T-helper 1 cell treated with Interleukin-12 subunit alpha and Interleukin-12 subunit beta and Interleukin-4 antibody, amounts not matched to agents 30 μg/mL and 1 μg/mL, for 36 hours (primary cell): Measurements from ENCODE around the gene TTLL3.

Experiments used
- H3K27ac Mint-ChIP-seq: one replicate; pipeline ENCODE4 v1.8.0; 2021; ENCODE audit warnings: mild to moderate bottlenecking, mixed read lengths
- H3K27me3 Mint-ChIP-seq: one replicate; pipeline ENCODE4 v1.8.0; 2021; ENCODE audit warnings: low read depth, mixed read lengths
- H3K36me3 Mint-ChIP-seq: one replicate; pipeline ENCODE4 v1.8.0; 2021; ENCODE audit warnings: low read depth, mixed read lengths
- H3K4me1 Mint-ChIP-seq: one replicate; pipeline ENCODE4 v1.8.0; 2021; ENCODE audit warnings: low read depth, mixed read lengths
- H3K4me3 Mint-ChIP-seq: one replicate; pipeline ENCODE4 v1.8.0; 2021; ENCODE audit warnings: mild to moderate bottlenecking, moderate library complexity, mixed read lengths
- H3K9me3 Mint-ChIP-seq: one replicate; pipeline ENCODE4 v1.8.0; 2021; ENCODE audit warnings: mixed read lengths

TTLL3 gene

GRCh38 chr3:9778143-9779074 is 31.7 kb upstream of the TTLL3 start:
- no peak overlapping the region for H3K4me3 Mint-ChIP-seq
- H3K4me1 Mint-ChIP-seq, result peaks cover 42% of the 10 kb centered on the region
- peaks cover 26% of the 10 kb centered on the region for H3K36me3 Mint-ChIP-seq

GRCh38 chr3:9779075-9779593 is 30.9 kb upstream of the TTLL3 start:
- Mint-ChIP-seq H3K36me3 (peaks cover 29% of the 10 kb centered on the region), H3K27me3 (no peaks in the 10 kb centered on the region), H3K4me1 (peaks cover 42% of the 10 kb centered on the region), H3K4me3 (no peak overlapping the region), H3K9me3 (no peaks in the 10 kb centered on the region), H3K27ac (peak overlapping the region; percentile 81)

More at GRCh38 chr3:9778143-9779074, 31.7 kb upstream of the TTLL3 start:
- peak overlapping the region; percentile 69 for H3K27ac Mint-ChIP-seq
- no peaks in the 10 kb centered on the region for H3K27me3 Mint-ChIP-seq
- H3K9me3 Mint-ChIP-seq, result no peaks in the 10 kb centered on the region

- H3K27ac Mint-ChIP-seq, result peak overlapping the region; percentile 81
- peaks cover 31% of the 10 kb centered on the region for H3K36me3 Mint-ChIP-seq
Observed at GRCh38 chr3:9779721-9780457, 30.2 kb upstream of the TTLL3 start.

DNA sequence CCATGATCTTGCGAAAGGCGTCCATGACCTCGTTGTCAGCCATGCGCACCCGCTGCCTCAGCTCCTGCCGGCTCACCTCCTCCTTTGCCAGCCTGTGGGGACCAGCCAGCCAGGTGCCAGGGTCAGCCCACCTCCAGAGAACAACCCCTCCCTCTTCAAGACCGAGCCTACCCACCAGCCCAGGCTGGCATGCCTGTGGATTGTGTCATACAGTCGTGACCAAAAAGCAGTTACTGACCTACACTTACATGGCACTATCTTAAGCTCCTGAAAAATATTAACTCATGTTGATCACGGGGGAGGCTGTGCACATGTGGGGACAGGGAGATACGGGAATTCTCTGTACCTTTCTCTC is 29.6 kb upstream of the TTLL3 start:
- peaks cover 44% of the 10 kb centered on the region for H3K4me1 Mint-ChIP-seq
- H3K9me3 Mint-ChIP-seq, result no peaks in the 10 kb centered on the region
- no peaks in the 10 kb centered on the region for H3K27me3 Mint-ChIP-seq
- peaks cover 35% of the 10 kb centered on the region for H3K36me3 Mint-ChIP-seq
- peak overlapping the region; percentile 81 for H3K27ac Mint-ChIP-seq
- no peak overlapping the region for H3K4me3 Mint-ChIP-seq

More at GRCh38 chr3:9779721-9780457, 30.2 kb upstream of the TTLL3 start:
- Mint-ChIP-seq H3K4me3 (peak overlapping the region; percentile 12), H3K4me1 (peaks cover 42% of the 10 kb centered on the region), H3K9me3 (no peaks in the 10 kb centered on the region), H3K27me3 (no peaks in the 10 kb centered on the region)

DNA sequence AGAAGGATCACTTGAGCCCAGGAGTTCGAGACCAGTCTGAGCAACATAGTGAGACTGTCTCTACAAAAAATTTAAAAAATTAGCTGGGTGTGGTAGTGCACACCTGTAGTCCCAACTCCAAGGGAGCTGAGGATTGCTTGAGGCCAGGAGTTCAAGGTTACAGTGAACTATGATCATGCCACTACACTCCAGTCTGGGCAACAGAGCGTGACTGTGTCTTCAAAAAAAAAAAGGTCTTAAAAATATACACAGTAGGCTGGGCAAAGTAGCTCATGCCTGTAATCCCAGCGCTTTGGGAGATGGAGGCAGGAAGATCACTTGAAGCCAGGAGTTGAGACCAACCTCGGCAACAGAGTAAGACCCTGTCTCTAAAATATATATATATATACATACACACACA is 29.2 kb upstream of the TTLL3 start:
- Mint-ChIP-seq H3K9me3 (no peaks in the 10 kb centered on the region), H3K27ac (peak overlapping the region; percentile 81), H3K36me3 (peaks cover 38% of the 10 kb centered on the region), H3K4me1 (peaks cover 45% of the 10 kb centered on the region), H3K4me3 (no peak overlapping the region), H3K27me3 (no peaks in the 10 kb centered on the region)

DNA sequence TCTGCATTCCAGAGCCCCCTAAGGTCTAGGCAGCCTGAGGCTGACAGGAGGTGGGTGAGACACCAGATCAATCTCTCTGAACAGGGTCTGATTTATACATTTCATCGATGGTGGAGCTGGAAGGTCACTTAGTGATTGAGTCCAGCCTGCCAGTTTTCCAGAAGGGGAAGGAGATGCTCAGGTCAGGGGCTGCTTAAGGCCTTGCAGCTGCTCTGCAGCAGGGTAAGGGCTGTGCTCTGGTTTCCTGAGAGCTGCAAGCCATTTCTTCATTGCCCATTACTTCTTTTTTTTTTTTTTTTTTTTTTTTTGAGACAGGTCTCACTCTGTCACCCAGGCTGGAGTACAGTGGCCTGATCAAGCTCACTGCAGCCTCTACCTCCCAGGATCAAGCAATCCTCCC is 28.5 kb upstream of the TTLL3 start:
- Mint-ChIP-seq H3K4me1 (peaks cover 45% of the 10 kb centered on the region), H3K27ac (peak overlapping the region; percentile 45), H3K36me3 (peaks cover 42% of the 10 kb centered on the region), H3K27me3 (no peaks in the 10 kb centered on the region), H3K9me3 (no peaks in the 10 kb centered on the region), H3K4me3 (no peak overlapping the region)

GRCh38 chr3:9781978-9782603 is 28.0 kb upstream of the TTLL3 start:
- Mint-ChIP-seq H3K36me3 (peaks cover 46% of the 10 kb centered on the region), H3K27ac (peak overlapping the region; percentile 52), H3K4me3 (no peak overlapping the region), H3K27me3 (no peaks in the 10 kb centered on the region), H3K9me3 (no peaks in the 10 kb centered on the region), H3K4me1 (peaks cover 45% of the 10 kb centered on the region)

DNA sequence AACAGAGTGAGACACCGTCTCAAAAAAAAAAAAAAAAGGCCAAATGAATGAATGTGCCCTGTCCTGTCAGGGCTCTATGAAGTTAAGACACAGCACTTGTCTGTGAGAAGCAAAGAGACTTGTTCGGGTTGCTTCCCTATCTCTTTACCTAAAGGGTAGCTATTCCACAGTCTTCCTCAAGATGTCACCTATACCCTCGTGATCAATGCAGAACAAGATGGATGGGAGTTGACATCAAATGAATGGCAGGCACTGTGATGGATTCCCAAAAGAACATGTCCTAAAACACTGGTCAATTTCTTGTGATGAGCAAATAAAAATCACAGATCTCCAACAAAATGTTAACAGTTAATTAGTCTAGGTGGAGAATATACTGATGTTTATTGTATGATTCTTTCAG is 27.3 kb upstream of the TTLL3 start:
- Mint-ChIP-seq H3K36me3 (peaks cover 52% of the 10 kb centered on the region), H3K4me1 (peaks cover 47% of the 10 kb centered on the region), H3K27ac (no peak overlapping the region)

DNA sequence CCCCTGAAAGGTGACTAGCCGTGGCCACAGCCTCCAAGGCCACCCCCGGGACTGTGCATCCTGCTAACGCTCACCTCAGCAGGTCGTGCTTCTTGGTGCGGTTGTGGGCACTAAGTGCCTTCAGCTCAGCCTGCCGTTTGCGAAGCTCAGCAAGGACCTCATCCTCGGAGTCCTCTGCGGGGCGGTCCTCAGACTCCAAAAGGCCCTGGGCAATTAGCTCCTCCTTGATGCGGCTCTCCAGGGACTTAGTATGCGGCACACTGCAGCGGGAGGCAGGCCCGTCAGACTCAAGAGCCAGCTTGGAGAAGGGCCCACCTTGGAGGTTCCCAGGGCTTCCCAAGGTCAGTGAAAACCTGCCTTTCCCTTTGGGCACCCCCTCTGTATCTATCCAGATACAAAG is 26.1 kb upstream of the TTLL3 start:
- Mint-ChIP-seq H3K27me3 (no peaks in the 10 kb centered on the region), H3K4me3 (no peak overlapping the region), H3K9me3 (no peaks in the 10 kb centered on the region), H3K4me1 (peaks cover 38% of the 10 kb centered on the region), H3K27ac (no peak overlapping the region), H3K36me3 (peaks cover 56% of the 10 kb centered on the region)

More for the DNA sequence above, 27.3 kb upstream of the TTLL3 start:
- H3K27me3 Mint-ChIP-seq, result no peaks in the 10 kb centered on the region
- no peaks in the 10 kb centered on the region for H3K9me3 Mint-ChIP-seq
- no peak overlapping the region for H3K4me3 Mint-ChIP-seq

GRCh38 chr3:9784965-9785364 is 25.1 kb upstream of the TTLL3 start:
- no peaks in the 10 kb centered on the region for H3K27me3 Mint-ChIP-seq
- peaks cover 31% of the 10 kb centered on the region for H3K4me1 Mint-ChIP-seq
- H3K4me3 Mint-ChIP-seq, result no peak overlapping the region
- H3K36me3 Mint-ChIP-seq, result peaks cover 59% of the 10 kb centered on the region
- no peaks in the 10 kb centered on the region for H3K9me3 Mint-ChIP-seq
- H3K27ac Mint-ChIP-seq, result no peak overlapping the region

DNA sequence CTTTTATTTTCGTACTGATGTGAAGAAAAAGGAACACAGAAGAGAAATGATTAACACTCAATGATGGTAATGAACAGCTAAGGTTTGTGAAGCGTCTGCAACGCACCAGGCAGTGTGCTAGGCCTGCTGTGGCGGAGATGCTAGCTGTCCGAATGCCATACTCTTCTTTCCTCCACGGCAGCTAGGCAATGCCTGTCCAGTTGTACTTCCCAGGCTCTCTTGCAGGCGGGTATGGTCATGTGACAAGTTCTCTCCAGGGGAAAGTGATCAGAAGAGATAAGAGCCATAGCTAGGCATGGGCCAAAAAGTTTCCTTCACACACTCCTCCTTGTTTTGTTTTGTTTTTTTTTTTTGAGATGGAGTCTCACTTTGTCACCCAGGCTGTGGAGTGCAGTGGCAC is 24.5 kb upstream of the TTLL3 start:
- H3K4me1 Mint-ChIP-seq, result peaks cover 30% of the 10 kb centered on the region
- H3K36me3 Mint-ChIP-seq, result peaks cover 62% of the 10 kb centered on the region
- no peaks in the 10 kb centered on the region for H3K27me3 Mint-ChIP-seq
- H3K4me3 Mint-ChIP-seq, result no peak overlapping the region
- H3K9me3 Mint-ChIP-seq, result no peaks in the 10 kb centered on the region
- no peak overlapping the region for H3K27ac Mint-ChIP-seq

DNA sequence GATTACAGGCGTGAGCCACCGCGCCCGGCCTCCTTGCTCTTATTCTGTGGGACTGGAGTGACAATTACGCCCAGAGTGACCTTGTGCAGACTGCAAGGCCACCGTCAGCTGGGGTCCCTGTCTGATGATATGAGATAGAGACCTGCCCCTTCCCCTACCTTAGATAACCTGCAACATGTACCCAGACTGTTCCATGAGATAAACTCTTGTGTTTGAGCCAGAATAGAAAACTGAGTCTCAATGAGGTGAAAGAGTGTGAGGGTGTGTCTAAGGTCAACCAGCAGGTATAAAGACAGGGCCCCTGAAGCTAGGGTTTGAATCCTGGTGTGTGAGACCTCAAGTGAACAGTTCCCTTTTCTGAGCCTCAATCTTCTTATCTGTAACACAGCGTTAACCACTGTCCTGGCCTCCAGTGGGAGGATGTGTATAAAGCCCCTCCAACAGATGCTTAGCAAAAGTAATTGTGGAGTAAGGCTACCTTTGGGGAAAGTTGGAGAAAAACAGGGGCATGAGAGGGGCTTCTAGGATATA is 23.8 kb upstream of the TTLL3 start:
- no peaks in the 10 kb centered on the region for H3K27me3 Mint-ChIP-seq
- no peak overlapping the region for H3K27ac Mint-ChIP-seq
- peaks cover 31% of the 10 kb centered on the region for H3K4me1 Mint-ChIP-seq
- H3K36me3 Mint-ChIP-seq, result peaks cover 59% of the 10 kb centered on the region
- no peaks in the 10 kb centered on the region for H3K9me3 Mint-ChIP-seq
- no peak overlapping the region for H3K4me3 Mint-ChIP-seq

DNA sequence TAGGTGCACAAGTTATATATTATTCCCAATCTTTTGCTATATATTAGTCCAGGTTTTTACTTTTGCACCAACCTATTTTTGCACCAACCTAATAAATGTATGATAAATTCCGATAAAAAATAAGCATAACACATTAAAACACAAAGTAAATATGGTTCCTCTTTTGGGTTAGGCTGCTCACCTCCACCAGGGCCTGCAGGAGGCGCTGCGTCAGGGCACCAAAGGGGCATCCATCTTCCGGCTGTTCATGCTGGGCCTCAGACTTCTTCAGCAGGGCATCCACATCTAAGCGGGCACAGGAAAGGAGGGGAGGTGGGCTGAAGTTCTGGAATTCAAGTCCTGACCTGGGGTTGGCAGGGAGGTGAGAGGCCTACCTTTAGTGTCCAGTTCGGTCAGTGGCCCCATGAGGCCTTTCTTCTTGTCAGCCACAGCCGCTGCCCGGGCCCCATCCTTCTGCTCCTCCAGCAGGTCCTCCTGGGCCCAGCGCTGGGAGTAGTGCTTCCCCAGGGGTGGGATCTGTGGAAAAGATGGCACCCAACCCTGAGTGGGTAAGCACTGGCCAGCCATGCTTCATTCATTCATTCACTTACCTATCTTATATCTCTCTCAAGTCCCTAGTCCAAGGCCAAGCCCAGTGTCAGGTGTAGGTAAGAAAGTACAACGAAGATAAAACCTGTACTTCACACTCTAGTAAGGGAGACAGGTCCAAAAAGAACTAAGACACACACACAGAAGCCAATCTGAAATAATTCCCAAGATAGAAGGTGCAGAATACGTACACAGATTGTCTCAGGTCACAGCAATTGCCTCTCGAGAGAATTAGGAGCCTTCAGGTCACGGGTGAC is 23.0 kb upstream of the TTLL3 start:
- peaks cover 33% of the 10 kb centered on the region for H3K4me1 Mint-ChIP-seq
- no peaks in the 10 kb centered on the region for H3K9me3 Mint-ChIP-seq
- H3K36me3 Mint-ChIP-seq, result peaks cover 60% of the 10 kb centered on the region
- H3K4me3 Mint-ChIP-seq, result no peak overlapping the region
- H3K27ac Mint-ChIP-seq, result peak overlapping the region; percentile 60
- no peaks in the 10 kb centered on the region for H3K27me3 Mint-ChIP-seq
